ENCODE results near the gene ARSJ.

- TF ChIP-seq, protein P1, sequence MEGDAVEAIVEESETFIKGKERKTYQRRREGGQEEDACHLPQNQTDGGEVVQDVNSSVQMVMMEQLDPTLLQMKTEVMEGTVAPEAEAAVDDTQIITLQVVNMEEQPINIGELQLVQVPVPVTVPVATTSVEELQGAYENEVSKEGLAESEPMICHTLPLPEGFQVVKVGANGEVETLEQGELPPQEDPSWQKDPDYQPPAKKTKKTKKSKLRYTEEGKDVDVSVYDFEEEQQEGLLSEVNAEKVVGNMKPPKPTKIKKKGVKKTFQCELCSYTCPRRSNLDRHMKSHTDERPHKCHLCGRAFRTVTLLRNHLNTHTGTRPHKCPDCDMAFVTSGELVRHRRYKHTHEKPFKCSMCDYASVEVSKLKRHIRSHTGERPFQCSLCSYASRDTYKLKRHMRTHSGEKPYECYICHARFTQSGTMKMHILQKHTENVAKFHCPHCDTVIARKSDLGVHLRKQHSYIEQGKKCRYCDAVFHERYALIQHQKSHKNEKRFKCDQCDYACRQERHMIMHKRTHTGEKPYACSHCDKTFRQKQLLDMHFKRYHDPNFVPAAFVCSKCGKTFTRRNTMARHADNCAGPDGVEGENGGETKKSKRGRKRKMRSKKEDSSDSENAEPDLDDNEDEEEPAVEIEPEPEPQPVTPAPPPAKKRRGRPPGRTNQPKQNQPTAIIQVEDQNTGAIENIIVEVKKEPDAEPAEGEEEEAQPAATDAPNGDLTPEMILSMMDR (optimal IDR thresholded peaks at IDR 0.05 in 1 of 3, IDR thresholded peaks at IDR 0.05 in 1 of 3, conservative IDR thresholded peaks at IDR 0.05 in 1 of 3; ENCODE audit: extremely low read depth in 1 of 3, insufficient read depth in 2 of 3, low read length in 3 of 3), result no peak
- no peak for TF ChIP-seq EZH2 (IDR thresholded peaks at IDR 0.05; ENCODE audit: low read length)
Observed at GRCh38 chr4:114012749-114013148, 33.3 kb upstream of the ARSJ start.

Measured in keratinocyte (primary cell).